ENCODE measurements around the gene C2orf80.
"Not testable (repeated sequence)": the region's sequence is repeated elsewhere in the genome, so short reads cannot be mapped to it uniquely, and the experiment has no call there.

Gene C2orf80

DNA sequence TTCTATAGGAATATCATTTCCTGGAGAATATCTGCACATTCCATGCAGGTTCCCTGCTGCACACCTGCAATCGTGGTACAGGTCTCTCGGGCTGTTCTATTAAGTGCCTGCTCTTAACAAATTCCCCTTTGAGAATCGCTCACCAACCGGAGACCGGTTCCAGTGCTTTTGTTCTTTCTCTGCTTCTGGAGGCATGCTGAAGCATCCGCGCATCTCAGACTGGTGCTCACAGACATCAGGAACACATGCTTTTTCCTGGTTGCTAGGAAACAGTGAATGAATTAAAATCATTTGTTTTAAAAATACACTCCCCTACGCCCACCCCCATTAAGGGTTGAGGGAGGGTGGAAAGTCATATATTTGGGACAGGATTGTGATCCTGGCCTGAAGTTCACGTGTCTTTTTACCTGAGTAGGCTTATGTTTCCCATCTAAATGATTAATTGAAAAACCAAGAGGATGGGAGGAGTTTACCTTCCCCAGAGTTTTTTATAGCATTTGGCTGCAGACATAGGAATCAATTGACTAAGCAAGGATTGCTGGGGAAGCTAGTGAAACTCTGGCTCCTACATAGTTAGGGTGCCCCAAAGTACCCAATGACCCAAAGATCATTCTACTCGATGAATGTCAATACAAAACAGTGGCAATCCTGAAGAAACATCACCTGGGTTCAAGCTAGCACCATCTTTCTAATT is at the start of gene C2orf80:
C2orf80 (minus strand) TSS at position 221 of the 694 bp plus-strand sequence. CDS start 3,044 bp downstream, outside the sequence.
- no peak for DNase-seq (ENCODE audit: low read depth)

DNA sequence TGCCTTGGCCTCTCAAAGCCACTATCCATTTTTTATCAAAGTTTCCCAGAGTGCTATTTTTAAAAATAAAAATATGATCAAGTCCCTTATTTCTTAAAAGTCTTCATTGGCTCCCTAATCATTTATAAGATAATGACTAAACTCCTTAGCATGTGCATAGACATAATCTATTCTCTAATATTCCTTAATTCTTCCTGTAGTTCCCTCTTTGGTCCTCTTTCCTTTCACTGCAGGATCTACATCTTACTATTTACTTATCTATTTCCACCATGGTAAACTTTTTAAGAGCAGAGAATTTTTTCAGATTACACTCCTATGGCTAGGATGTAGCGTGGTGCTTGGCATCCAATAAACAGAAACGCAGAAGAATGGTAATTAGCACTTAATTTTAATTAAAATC is 46.0 kb upstream of the C2orf80 start:
- DNase-seq (ENCODE audit: low read depth): no peak

DNA sequence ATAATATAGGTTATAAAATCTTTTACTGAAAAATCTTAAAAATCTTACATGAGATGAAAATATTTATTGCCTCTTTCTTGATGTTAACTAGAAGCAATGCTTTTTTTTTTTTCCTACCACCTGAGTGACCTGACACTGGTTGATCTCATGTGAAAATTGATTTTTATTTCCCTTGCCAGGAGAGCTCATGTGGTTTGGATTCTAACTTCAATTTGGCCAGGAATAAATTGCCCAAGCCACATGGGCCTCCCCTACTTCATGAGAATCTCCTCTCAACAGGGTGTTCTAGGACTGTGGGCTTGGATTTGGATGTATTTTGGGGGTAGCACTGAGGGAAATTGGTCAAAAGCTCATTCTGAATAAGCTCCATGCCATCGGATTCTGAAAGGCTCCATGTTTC is 45.0 kb upstream of the C2orf80 start:
- no peak for DNase-seq (ENCODE audit: low read depth)

DNA sequence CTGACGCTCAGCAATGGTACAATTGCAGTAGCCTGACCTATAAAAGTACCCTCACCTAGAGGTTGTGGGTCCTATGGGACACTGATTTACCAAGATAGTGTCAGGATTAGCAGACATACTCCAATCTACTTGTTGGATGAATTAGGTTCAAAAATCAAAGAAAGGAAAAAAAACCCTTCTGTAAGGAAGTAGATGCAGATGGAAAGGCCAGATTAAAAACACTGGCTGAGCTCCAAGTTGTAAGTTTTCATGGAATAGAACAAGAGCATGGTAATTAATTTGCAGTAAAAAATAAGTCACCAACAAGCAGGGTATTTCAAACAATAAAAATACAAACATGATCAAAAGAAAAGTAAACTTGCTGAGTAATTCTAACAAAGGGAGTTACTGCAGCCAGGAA is 38.6 kb upstream of the C2orf80 start:
- no peak for DNase-seq (ENCODE audit: low read depth)

DNA sequence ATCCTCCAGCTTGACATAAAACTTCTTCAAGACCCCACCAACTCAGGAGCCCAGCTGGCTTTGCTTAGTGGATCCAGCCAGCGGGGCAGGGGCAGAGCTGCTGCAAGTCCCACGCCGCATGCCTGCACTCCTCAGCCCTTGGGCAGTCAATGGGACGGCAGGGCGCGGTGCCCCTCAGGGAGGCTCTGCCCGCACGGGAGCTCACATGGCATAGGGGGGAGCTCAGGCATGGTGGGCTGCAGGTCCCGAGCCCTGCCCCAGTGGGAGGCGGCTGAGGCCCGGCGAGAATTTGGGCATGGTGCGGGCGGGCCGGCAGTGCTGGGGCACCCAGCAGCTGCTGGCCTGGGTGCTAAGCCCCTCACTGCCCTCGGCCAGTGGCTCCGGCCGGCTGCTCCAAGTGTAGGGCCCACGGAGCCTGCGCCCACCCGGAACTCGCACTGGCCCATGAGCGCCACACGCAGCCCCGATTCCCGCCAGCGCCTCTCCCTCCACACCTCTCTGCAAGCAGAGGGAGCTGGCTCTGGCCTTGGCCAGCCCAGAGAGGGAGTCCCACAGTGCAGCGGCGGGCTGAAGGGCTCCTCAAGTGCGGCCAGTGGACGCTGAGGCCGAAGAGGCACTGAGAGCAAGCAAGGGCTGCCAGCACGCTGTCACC is 37.9 kb upstream of the C2orf80 start:
- DNase-seq (ENCODE audit: low read depth): no peak

DNA sequence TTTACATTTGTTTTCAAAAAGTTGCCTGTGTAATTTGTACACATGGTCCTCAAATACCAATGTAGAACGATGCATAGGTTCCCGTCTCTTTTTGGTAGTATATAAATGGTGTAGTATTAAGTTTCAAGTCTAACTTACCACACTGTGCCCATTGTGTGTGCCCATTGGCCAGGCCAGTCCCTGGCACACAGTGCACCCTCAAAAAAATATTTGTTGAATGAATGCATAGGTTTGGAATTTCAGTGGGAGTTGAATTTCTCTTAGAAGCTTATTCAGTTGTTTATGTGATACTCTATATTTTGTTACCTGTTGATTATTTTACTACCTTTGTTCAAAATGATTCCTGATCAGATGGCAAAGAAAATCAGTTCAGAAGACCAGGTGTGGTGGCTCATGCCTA is 35.0 kb upstream of the C2orf80 start:
- no peak for DNase-seq (ENCODE audit: low read depth)

DNA sequence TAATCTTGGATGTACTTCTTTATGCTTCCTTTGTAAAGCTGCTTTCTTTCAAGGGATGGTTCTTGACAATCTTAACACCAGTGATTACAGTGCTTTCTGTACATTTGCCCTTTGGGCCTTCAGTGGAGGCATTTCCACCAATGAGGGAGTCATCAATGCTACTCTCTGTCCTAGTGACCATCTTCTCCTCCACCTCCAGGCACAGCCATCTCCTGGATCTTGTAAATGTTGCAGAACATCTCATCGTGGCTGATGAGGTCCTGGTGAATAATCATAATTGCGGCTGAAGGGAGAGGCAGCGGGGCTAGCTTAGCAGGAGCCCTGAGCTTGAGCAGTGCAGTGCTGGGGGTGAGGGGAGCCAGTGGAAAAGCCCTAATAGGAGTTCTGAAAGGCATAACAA is 32.5 kb upstream of the C2orf80 start:
- no peak for DNase-seq (ENCODE audit: low read depth)

GRCh38 chr2:208221873-208222272 is 32.0 kb upstream of the C2orf80 start:
- DNase-seq (ENCODE audit: low read depth): not testable (repeated sequence)

- no peak for DNase-seq (ENCODE audit: low read depth)
Measured at GRCh38 chr2:208210688-208211451, 21.0 kb upstream of the C2orf80 start.

DNA sequence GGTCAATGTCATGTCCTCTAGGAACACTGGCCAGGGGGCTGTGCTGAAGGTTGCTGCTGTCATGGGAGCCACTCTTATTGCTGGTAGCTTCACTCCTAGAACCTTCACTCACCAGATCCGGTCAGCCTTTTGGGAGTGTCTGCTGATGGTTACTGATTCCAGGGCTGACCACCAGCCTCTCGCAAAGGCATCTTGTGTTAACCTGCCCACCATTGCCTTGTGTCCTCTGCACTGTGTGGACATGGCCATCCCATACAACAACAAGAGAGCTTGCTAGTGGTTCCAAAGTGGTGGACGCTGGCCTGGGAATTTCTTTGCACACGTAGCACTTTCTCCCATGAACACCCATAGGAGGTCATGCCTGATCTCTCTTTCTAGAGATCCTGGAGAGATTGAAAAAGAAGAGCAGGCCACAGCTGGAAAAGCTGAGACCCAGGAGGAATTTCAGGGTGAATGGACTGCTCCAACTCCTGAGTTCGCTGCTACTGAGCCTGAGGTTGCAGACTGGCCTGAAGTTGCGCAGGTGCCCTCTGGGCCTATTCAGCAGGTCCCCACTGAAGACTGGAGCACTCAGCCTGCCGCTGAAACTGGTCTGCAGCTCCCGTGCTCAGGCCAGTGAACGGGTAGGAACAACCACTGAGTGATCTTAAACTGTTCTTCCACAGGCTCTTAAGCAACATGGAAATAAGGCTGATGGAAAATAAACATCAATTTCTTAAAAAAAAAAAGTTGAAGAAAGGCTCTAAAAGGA is 18.7 kb upstream of the C2orf80 start:
- no peak for DNase-seq (ENCODE audit: low read depth)

DNA sequence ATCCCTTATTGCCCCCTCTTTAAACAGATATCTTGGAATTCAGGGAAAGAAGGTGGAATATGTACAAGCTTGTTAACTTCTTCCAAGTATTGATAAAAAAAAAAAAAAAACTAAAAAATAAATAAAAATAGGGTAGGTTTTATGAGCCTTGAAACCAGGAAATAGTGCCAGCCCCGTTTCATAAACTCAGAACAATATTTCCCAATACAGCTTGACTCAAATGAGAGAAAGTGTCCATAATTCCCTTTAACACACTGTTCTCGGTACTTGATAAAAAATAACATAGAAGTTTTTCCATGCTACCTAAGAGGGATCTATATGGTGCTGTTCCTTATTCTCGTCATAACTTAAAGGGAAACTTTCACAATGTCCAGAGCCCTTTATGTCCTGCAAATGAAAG is 17.9 kb upstream of the C2orf80 start:
- no peak for DNase-seq (ENCODE audit: low read depth)

GRCh38 chr2:208204166-208204565 is 14.3 kb upstream of the C2orf80 start:
- no peak for DNase-seq (ENCODE audit: low read depth)

- no peak for DNase-seq (ENCODE audit: low read depth)
Measured at GRCh38 chr2:208195531-208195930, 5.7 kb upstream of the C2orf80 start.

GRCh38 chr2:208192611-208193236 is 2.9 kb upstream of the C2orf80 start:
- no peak for DNase-seq (ENCODE audit: low read depth)

DNA sequence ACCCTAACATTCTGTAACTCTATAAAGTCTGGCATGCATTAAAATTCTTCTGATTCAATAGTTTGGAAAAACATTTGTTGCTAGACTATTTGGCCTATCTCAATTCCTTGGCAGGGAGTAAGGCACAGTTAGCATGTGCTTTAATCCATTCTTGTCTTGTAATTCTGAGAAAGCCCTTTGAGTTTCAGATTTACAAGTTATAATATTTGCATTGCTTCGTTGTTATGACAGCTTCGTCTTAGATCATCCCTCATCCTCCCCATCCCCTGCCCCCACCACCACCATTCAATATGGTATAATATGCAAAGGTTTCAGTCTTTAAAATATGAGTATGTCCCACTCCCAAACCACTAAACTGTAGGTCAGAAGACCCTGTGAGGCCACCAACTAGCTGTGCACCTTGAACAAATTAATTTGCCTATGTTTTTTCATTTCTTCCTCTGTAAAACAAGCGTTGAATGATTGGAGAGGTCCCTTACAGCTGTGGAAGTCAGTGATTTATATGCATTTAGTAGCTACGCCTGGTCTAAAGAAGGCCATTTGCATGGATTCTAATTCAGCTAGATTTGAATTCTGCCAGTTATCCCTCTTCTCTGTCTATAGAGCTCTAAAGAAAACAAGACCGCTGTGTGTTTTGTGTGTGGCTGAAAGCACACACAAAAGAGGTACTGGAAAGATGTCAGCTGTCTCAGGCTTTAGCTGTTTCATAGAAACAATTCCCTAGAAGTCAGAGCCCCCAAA is 591 bp downstream of the C2orf80 start:
- no peak for DNase-seq (ENCODE audit: low read depth)

DNA sequence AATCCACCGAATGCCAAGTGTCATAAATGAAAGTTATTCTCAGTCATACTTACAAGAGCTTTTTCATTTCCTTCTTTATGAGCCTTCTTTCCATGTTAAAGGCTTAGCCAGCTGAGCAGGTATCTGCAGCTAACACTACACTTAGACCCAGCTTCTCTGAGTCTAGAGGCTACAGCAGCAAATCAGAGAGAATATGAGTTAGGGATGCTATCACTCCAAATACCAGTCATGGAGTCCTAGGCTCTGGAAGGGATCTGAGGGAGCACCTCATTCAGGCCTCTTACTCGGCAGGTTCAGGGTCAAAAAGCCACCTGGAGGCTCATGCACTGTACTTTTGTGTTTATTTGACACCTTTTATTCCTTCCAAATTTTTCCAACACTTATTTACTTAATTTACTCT is 2.9 kb downstream of the C2orf80 start:
- DNase-seq (ENCODE audit: low read depth): no peak

DNA sequence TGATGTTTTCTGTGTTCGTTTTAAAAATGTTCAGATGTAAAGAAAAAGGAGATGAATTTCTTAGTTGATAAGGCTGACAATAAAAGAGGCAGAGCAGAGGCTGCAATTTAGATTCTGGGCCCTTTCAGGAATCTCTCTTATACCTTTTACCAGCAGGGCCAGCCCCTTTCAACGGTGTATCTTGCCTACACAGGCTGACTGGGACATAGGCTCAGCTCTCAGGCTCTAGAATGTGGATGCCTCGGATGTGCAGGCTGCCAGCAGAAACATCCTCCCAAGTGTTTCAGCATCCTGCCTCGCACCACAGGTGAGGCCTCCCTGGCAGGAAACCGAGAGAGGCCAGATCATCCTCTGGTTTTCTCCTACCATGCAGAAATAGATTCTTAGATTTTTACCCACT is 3.4 kb downstream of the C2orf80 start:
- DNase-seq (ENCODE audit: low read depth): no peak

DNA sequence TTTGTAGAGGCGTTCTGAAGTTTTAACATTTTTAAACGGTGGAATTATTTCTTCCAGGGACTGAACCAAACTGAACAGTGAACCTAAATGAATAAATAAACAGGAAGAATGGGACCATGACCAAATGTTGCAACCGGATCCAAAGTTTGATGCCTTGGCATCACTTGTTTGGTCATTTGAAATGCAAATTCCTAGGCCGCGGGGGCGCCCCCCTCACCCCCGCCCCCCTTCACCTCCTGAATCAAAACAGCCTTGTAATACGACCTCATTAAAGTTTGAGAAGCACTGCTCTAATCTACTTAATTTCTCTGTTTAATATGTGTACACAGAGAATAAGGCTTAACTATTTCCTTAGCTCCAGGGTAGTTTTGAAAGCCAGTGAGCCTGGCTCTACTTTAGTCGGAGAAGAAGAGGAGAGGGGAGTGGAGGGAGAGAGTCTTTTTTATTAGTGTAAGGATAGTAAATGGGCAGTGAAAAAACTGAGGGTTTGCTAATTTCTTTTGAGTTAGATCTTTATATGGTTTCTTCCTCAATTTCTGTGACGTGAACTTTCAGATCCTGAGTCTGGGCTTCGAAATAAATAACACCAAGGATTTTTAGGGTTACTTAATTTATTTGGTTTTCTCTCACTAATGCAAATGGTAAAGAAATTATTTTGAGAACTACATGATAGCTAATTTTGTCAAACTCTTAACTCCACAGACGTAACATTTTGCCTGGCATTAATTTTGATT is 5.7 kb downstream of the C2orf80 start:
- DNase-seq (ENCODE audit: low read depth): no peak

DNA sequence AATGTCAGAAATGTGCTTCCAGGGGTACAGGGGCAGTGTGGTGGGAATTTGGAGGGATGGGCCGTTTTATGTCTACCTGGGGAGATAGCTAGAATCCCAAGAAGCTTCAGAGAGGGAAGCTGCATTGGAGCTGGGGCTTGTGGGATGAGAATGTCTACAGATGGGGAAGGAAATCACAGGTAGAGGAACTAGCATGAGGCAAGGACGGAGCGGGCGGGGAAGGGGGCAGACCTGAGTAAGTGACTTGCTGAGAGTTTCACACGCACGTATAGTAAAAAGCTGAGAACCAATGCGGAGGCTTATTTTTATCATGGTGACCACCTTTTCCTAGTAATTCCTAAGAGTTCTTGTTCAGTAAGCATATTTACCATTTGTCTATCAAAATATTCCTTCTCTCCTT is 6.3 kb downstream of the C2orf80 start:
- no peak for DNase-seq (ENCODE audit: low read depth)

- DNase-seq (ENCODE audit: low read depth): no peak
Measured at GRCh38 chr2:208182835-208183234, 7.0 kb downstream of the C2orf80 start.
